Natural killer cell (primary cell): ENCODE measurements around the gene RAB40C. TPM values are rescaled to one million over a fixed set of nuclear protein-coding genes. Genes with fewer than 3 reads are reported as not detected.
"Not testable (repeated sequence)": the region's sequence is repeated elsewhere in the genome, so short reads cannot be mapped to it uniquely, and the experiment has no call there.

Source experiments
- ATAC-seq, 3 donors: fragments of 150-1000 bp in 2 of 3; fragments of 200-7000 bp in 1 of 3; cut with Tn5 transposase; 1 replicate in 1 of 3; 2 replicates in 2 of 3; pipeline ENCODE4 v1.10.0; 2021; ENCODE audit warnings: mild to moderate bottlenecking in 2 of 3, moderate library complexity in 2 of 3
- DNase-seq, 2 donors: peaks; one replicate each; pipeline versions ENCODE4 v3.0.0 to v3.0.0-alpha.2; 2013 to 2021; ENCODE audit warnings: mixed read lengths in 1 of 2
- H3K27ac ChIP-seq: one replicate; pipeline ENCODE4 v1.5.1; 2013; ENCODE audit warnings: mild to moderate bottlenecking, low read length
- H3K27me3 ChIP-seq: one replicate; pipeline ENCODE4 v1.6.1; 2013; ENCODE audit warnings: low read length; ENCODE audit not compliant: control insufficient read depth, insufficient read depth
- H3K36me3 ChIP-seq: one replicate; pipeline ENCODE4 v1.6.1; 2013; ENCODE audit warnings: low read length; ENCODE audit not compliant: control insufficient read depth, insufficient read depth
- H3K4me1 ChIP-seq: one replicate; pipeline ENCODE4 v1.6.1; 2013; ENCODE audit warnings: low read length; ENCODE audit not compliant: control insufficient read depth, insufficient read depth
- H3K4me3 ChIP-seq: one replicate; pipeline ENCODE4 v1.5.1; 2013; ENCODE audit warnings: low read length
- H3K9me3 ChIP-seq: one replicate; pipeline ENCODE4 v1.6.1; 2013; ENCODE audit warnings: low read length; ENCODE audit not compliant: control insufficient read depth, insufficient read depth
- H3K27ac Mint-ChIP-seq, 2 donors: one replicate each; pipeline ENCODE4 v1.8.0; 2022; ENCODE audit warnings: mild to moderate bottlenecking in 2 of 2, mixed read lengths in 2 of 2, moderate library complexity in 1 of 2
- H3K27me3 Mint-ChIP-seq, 2 donors: one replicate each; pipeline ENCODE4 v1.8.0; 2022; ENCODE audit warnings: low read depth in 2 of 2, mixed read lengths in 2 of 2
- H3K36me3 Mint-ChIP-seq: one replicate; pipeline ENCODE4 v1.8.0; 2022; ENCODE audit warnings: mixed read lengths
- H3K4me1 Mint-ChIP-seq, 2 donors: one replicate each; pipeline ENCODE4 v1.8.0; 2022; ENCODE audit warnings: mixed read lengths in 2 of 2
- H3K4me3 Mint-ChIP-seq: one replicate; pipeline ENCODE4 v1.8.0; 2022; ENCODE audit warnings: mild to moderate bottlenecking, moderate library complexity, mixed read lengths
- H3K9me3 Mint-ChIP-seq, 2 donors: one replicate each; pipeline ENCODE4 v1.8.0; 2022; ENCODE audit warnings: mixed read lengths in 2 of 2
- WGBS: methylation state at CpG from one replicate; pipeline ENCODE4 v1.1.7; 2013; ENCODE audit warnings: missing lambda C conversion rate; ENCODE audit not compliant: insufficient coverage; 5-methylcytosine and 5-hydroxymethylcytosine counted together
- intact Hi-C: fragments of 100-400 bp; cut with micrococcal nuclease; formaldehyde crosslinking; loops from one replicate; pipeline ENCODE4 v1.14.2; 2022
- total RNA-seq, 4 donors: library from RNA; stranded (reverse); fragments of 120-200 nt in 1 of 4; gene quantifications; one replicate each; pipeline versions ENCODE4 v1.2.3 to v1.2.4, GENCODE V29; 2013 to 2022
- TF ChIP-seq, protein P1 (sequence below): fragments of 200-600 bp; IDR thresholded peaks from one replicate; pipeline ENCODE4 v1.8.0; 2022; ENCODE audit warnings: antibody characterized with exemption

RAB40C gene
- total RNA-seq, 3 donors from 2014 or later (not counting 1 experiment from before 2014, with no cell fraction given) = 12.7 to 20.8 (median 20.0) TPM

DNA sequence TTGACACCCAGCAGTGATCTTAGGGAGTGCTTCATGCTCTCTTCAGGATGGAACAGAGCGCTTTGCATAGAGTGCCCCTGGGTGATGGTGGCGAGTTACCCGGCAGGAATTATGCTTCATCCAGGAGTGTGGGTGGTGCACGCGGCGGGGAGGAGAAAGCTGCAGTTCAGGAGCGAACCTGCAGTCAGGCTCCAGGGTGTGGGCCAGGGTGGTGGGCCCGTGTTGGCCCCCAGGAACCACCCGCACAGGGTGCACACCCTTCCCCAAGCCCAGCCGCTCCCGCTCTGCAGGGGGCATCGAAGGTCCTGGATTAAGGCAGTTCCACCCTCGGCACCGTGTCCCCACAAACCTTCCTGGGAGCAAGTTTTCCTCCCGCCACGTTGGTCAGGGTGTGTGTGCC lies 3.9 kb downstream of the RAB40C start:
- Histone ChIP-seq H3K27me3 (no peaks in the 10 kb centered on the region), H3K4me3 (no peak overlapping the region), H3K4me1 (peaks cover 31% of the 10 kb centered on the region), H3K27ac (no peak overlapping the region), H3K36me3 (no peaks in the 10 kb centered on the region), H3K9me3 (no peaks in the 10 kb centered on the region)
- no peak for ATAC-seq
- H3K27ac Mint-ChIP-seq = peak overlapping the region in 1 of 2 donors; percentile 36
- TF ChIP-seq, protein P1, sequence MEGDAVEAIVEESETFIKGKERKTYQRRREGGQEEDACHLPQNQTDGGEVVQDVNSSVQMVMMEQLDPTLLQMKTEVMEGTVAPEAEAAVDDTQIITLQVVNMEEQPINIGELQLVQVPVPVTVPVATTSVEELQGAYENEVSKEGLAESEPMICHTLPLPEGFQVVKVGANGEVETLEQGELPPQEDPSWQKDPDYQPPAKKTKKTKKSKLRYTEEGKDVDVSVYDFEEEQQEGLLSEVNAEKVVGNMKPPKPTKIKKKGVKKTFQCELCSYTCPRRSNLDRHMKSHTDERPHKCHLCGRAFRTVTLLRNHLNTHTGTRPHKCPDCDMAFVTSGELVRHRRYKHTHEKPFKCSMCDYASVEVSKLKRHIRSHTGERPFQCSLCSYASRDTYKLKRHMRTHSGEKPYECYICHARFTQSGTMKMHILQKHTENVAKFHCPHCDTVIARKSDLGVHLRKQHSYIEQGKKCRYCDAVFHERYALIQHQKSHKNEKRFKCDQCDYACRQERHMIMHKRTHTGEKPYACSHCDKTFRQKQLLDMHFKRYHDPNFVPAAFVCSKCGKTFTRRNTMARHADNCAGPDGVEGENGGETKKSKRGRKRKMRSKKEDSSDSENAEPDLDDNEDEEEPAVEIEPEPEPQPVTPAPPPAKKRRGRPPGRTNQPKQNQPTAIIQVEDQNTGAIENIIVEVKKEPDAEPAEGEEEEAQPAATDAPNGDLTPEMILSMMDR = no peak
- WGBS = 88% methylated on average over 16 of the region's 16 CpGs
- no peaks in the 10 kb centered on the region for H3K9me3 Mint-ChIP-seq
- no peak overlapping the region for H3K4me3 Mint-ChIP-seq
- H3K36me3 Mint-ChIP-seq = no peaks in the 10 kb centered on the region
- H3K4me1 Mint-ChIP-seq = peaks cover 17 to 54% of the 10 kb centered on the region in 2 donors
- no peak for DNase-seq
- intact Hi-C loops = no loop called here
- no peaks in the 10 kb centered on the region for H3K27me3 Mint-ChIP-seq

- 87% methylated on average over 18 of the region's 18 CpGs for WGBS
- intact Hi-C loops = no loop called here
- Histone ChIP-seq H3K9me3 (no peaks in the 10 kb centered on the region), H3K27me3 (no peaks in the 10 kb centered on the region), H3K4me1 (peaks cover 31% of the 10 kb centered on the region), H3K36me3 (no peaks in the 10 kb centered on the region), H3K27ac (no peak overlapping the region), H3K4me3 (no peak overlapping the region)
- Mint-ChIP-seq H3K4me3 (no peak overlapping the region), H3K36me3 (no peaks in the 10 kb centered on the region), H3K27me3 (no peaks in the 10 kb centered on the region), H3K27ac (no peak overlapping the region), H3K9me3 (no peaks in the 10 kb centered on the region), H3K4me1 (peaks cover 17 to 45% of the 10 kb centered on the region in 2 donors)
- TF ChIP-seq, protein P1 = no peak
- ATAC-seq (no peak), DNase-seq (no peak)
Measured at GRCh38 chr16:595094-595528, 5.2 kb downstream of the RAB40C start.

GRCh38 chr16:595942-596735 lies 6.3 kb downstream of the RAB40C start:
- WGBS = 91% methylated on average over 34 of the region's 34 CpGs
- Mint-ChIP-seq H3K27me3 (no peaks in the 10 kb centered on the region), H3K36me3 (no peaks in the 10 kb centered on the region), H3K27ac (no peak overlapping the region), H3K4me3 (no peak overlapping the region), H3K9me3 (no peaks in the 10 kb centered on the region), H3K4me1 (peaks cover 9 to 37% of the 10 kb centered on the region in 2 donors)
- H3K36me3 ChIP-seq = no peaks in the 10 kb centered on the region
- TF ChIP-seq, protein P1 = no peak
- peaks cover 23% of the 10 kb centered on the region for H3K4me1 ChIP-seq
- no peak overlapping the region for H3K4me3 ChIP-seq
- no peaks in the 10 kb centered on the region for H3K9me3 ChIP-seq
- intact Hi-C loops = no loop called here
- H3K27me3 ChIP-seq = no peaks in the 10 kb centered on the region
- no peak overlapping the region for H3K27ac ChIP-seq
- DNase-seq (no peak), ATAC-seq (no peak)

DNA sequence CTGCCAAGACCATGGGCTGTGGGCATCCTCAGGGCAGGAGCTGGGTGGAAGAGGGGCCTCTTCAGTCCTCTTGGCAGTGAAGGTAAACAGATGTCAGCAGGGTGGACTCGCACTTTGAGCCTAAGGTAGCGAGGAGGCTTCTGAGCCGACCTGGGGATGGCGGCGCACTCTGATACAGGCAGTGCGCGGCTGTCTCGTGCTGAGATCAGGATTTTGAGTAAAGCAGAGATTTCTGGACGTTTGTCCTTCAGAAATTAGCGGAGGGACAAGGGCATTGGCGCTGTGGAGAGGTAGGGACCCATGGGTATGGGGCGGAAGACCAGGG lies 6.8 kb downstream of the RAB40C start:
- Mint-ChIP-seq H3K36me3 (no peaks in the 10 kb centered on the region), H3K4me1 (peaks cover 6 to 32% of the 10 kb centered on the region in 2 donors), H3K4me3 (no peak overlapping the region), H3K27ac (no peak overlapping the region), H3K27me3 (no peaks in the 10 kb centered on the region), H3K9me3 (no peaks in the 10 kb centered on the region)
- Histone ChIP-seq H3K4me3 (no peak overlapping the region), H3K36me3 (no peaks in the 10 kb centered on the region), H3K4me1 (peaks cover 20% of the 10 kb centered on the region), H3K27me3 (no peaks in the 10 kb centered on the region), H3K9me3 (no peaks in the 10 kb centered on the region), H3K27ac (no peak overlapping the region)
- 97% methylated on average over 12 of the region's 12 CpGs for WGBS
- intact Hi-C loops = no loop called here
- DNase-seq (no peak), ATAC-seq (no peak)
- TF ChIP-seq, protein P1 = no peak

DNA sequence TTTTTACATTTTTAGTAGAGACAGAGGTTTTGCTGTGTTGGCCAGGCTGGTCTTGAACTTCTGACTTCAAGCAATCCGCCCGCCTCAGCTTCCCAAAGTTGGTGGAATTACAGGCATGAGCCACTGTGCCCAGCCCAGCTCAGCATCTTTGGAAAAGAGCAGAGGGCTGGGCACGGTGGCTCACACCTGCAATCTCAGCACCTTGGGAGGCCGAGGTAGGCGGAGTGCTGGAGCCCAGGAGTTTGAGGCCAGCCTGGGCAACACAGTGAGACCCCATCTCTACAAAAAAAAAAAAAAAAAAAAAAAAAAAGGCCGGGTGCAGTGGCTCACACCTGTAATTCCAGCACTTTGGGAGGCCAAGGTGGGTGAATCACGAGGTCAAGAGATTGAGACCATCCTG lies 7.8 kb downstream of the RAB40C start:
- H3K4me3 ChIP-seq, H3K27me3 ChIP-seq, intact Hi-C loops, H3K36me3 Mint-ChIP-seq, H3K9me3 Mint-ChIP-seq, ATAC-seq, DNase-seq, H3K9me3 ChIP-seq, H3K27me3 Mint-ChIP-seq, H3K27ac ChIP-seq, H3K4me3 Mint-ChIP-seq, H3K36me3 ChIP-seq, H3K27ac Mint-ChIP-seq: not testable (repeated sequence)
- peaks cover 11% of the 10 kb centered on the region for H3K4me1 ChIP-seq
- WGBS = 94% methylated on average over 7 of the region's 7 CpGs
- H3K4me1 Mint-ChIP-seq = peaks cover 8 to 28% of the 10 kb centered on the region in 2 donors
